HG02973 (cell line): Measurements from ENCODE around the gene ZNF3.
A peak's percentile ranks its signal among the peaks of the same experiment; 100 is the strongest.

Experiments
- ATAC-seq: cut with Tn5 transposase; IDR thresholded peaks from one replicate; pipeline ENCODE4 v1.9.1; 2021; ENCODE audit warnings: moderate library complexity; ENCODE audit not compliant: unreplicated experiment

ZNF3 gene

DNA sequence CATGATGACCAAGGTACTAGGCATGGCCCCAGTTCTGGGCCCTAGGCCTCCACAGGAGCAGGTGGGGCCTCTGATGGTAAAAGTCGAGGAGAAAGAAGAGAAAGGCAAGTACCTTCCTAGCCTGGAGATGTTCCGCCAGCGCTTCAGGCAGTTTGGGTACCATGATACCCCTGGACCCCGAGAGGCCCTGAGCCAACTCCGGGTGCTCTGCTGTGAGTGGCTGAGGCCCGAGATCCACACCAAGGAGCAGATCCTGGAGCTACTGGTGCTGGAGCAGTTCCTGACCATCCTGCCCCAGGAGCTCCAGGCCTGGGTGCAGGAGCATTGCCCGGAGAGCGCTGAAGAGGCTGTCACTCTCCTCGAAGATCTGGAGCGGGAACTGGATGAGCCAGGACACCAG is 24.5 kb downstream of the ZNF3 start:
- no peak for ATAC-seq

DNA sequence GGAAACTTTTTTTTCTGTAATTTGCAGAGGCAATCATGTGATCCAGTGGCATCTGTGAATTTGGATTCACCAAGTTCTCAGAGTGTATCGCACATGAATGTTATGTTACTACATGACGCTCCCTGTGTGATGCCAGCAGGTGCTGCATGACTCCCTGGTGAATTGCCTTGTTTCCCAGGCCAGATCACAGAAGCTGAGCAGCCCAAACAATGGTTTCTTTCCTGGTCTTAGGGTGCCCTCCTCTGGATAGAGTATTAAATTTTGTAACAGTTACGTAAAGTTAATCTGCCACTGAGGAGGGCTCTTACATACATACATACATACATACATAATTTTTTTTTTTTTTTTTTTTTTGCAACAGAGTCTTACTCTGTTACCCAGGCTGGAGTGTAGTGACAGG is 28.3 kb downstream of the ZNF3 start:
- no peak for ATAC-seq

DNA sequence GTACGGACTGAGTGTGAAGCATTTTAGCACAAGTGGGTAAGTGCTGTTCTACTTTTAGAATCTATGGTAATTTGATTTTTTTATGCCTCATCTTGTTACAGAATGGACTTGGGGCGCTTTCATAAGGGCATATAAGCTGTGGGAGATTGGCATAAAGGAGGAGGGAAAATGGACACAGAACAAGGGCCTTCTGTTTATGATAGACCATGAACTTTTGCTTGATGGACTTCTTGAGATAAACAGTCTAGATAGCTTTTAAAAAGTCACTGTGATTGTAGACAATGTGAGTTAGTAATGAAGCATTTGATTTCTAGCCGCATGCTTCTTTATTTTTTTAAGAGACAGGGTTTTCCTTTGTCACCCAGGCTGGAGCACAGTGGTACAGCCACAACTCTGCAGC is 29.9 kb downstream of the ZNF3 start:
- ATAC-seq, result no peak

DNA sequence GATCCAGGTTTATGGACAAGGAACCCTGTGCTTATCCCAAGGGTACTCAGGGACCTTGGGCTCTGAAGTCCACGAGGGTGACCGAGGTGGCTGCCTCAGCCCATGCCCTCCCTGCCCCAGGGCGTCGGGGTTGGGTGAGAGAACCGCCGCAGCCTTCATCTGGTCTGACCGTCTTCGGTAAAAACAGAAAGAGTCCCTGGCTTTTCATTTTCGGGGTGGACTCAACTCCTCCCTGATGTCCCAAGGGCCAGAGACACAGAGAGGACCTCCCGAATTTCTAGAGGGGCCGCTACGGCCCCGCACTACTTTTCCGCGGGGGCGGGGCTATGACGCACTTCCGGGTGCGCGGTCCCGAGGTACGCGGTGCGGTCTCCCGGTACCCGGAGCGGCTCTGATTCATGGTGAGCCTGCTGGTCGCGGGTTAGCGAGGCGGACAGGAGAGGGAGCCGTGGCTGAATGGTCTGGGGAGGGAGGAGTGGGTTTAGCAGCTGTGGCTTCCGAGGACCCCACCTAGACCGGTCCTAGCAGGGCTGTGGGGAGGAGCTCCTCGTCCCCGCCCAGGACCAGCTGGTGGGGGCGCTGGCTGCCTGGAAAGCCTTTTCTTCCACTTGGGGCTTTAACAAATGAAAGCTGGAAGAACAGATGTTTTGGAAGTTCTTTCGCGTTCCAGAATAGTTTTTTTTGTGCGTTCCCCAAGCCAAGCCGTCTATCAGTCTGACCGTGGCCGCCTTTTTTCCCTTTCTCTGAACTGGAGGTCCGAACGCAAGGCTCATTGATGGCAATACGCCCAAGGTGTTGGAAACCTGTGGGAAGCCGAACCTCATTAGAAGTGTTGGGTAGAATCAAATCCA is 31.9 kb downstream of the ZNF3 start, which contains the start of gene ZSCAN21:
Gene ZSCAN21 (plus strand): TSS at position 334 of the 851 bp plus-strand sequence. CDS start 7,233 bp downstream, outside the sequence.
- ATAC-seq, result peak; percentile 75

DNA sequence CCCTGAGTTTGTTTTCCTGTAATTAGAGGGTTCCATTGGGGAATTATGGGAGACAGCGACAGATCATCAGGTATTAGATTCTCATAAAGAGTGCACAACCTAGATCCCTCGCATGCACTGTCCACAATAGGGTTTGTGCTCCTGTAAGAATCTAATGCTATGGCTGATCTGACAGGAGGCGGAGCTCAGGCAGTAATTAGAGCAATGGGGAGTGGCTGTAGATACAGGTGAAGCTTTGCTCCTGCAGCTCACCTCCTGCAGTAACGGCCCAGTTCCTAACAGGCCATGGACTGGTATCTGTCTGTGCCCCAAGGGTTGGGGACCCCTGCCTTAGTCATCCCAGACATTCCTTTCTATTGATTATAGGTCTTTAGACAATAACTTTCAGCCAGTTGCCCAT is 32.8 kb downstream of the ZNF3 start:
- no peak for ATAC-seq

DNA sequence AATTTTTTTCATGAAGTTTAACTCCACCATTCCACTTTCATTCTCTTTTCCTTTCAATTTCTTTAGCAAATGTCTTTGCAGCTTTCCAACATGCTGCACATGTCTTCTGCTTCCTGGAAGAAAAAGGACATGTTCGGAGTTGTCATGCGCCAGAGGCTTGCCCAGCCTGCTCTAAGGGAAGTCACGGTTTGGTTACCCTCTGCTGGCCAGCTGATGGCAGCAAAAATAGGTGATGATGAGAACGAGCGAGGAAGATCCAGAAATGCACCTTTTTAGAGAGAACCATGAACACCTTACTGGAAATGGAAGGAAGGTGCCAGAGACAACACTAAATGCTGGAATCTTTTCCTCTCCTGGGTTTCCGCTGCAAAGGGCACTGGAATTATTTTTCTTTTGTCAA is 36.8 kb downstream of the ZNF3 start:
- no peak for ATAC-seq

DNA sequence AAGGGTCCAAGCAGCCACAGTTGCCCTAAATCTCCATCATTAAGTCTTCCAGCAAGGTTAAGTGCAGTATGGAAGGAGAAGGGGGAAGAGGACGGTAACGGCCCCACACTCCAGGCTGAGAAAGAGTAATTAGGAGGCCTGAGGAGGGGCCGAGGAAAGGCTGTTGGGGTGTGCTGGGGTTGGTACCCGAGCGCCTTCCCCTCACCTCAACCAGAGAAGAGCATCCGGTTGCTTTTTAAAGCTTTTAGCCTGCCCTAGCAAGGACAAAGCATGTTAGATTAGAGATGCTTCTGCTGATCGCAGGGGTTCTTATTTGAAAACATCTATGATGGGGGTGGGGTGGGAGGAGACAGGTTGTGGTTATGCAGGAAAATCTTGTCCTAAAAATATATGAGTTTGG is 40.9 kb downstream of the ZNF3 start:
- ATAC-seq, result no peak

DNA sequence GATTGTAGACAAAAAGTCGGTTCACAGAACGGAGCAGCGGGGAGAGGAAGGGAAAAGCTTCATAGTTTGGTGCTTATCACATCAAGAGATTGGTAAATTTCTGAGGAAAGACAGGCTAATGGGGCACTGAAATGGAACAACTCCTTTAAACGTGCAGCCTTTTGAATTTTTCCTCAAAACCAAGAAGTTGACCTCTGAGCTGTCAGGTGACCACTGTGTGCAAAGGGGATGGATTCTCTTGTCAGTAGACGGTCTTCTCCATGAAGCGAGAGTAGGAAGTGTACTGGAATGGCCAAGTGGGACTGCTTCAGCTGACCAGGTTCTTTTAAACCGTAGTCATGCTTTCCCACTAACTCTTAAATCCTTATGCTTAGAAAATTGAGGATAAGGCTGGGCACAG is 43.2 kb downstream of the ZNF3 start:
- ATAC-seq, result no peak

DNA sequence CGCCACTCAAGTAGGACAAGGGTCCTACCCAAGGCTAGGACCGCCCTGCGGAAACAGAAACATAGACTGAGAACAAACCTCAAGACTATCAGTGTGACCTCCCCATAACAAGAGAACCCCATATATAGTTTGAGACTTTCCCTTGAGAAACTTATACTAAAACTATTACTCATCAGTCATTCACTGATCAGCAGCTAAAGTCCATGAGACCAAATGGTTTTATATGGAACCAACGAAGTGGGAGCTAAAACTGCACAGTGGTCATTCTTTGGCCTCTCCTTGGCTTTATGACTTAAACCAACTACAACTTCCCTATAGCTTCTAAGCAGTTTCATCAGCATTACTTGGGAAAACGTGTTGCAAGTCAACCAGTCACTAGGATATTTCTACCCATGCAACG is 45.6 kb downstream of the ZNF3 start:
- ATAC-seq, result no peak

DNA sequence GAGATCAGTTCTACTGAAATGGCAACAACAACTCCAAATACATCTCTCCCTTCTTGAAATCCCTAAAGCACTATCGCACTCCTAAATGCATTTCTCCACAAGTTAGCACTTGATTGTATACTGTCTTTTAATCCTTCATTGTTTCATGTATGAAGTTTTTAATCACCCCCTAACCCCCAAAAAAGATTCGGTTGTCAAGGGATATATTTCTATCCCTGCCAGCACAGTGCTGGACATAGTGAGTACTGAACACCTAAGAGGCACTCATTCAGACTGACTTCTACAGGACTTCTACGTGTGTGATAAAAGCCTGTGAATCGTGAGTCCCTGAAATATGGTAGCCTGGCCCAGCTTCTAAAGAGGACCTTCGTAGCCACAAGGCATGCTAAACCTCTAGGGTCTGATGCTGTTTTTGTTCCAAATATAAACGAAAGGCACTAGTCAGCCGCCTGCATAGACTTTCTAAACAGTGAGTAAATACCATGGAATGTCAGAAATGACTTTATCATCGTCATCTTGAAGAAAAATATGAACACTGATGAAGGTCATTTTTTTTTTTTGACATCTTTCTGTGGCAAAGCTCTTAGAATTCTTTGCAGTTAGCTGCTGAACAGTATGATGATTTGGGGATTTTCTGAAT is 46.5 kb downstream of the ZNF3 start:
- no peak for ATAC-seq

DNA sequence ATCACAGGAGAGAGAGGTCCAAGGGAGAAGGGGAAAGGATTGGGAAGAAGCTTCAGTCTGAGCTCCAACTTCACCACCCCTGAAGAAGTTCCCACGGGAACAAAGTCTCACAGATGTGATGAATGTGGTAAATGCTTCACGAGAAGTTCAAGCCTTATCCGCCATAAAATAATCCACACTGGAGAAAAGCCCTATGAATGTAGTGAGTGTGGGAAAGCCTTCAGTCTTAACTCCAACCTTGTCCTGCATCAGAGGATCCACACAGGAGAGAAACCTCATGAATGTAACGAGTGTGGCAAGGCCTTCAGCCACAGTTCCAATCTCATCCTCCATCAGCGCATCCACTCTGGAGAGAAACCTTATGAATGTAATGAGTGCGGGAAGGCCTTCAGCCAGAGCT is 48.0 kb downstream of the ZNF3 start:
- no peak for ATAC-seq

DNA sequence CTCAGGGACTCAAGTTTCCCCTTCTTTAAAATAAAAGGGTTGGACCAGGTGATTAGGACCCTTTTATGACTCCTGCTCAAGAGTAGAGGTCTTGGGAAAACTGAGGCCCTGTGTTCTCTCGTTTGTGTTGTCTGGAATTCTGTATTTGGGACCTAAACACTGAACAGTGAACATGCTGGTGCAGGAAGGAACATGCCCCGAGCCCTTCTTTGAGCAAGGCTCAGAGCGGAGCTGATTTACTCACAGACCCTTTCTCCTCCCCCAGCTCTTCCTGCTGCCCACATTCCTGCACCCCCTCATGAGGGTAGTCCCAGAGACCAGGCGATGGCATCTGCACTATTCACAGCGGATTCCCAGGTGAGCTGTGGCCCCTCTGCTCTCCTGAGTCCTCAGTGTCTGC is 51.9 kb downstream of the ZNF3 start:
- no peak for ATAC-seq

DNA sequence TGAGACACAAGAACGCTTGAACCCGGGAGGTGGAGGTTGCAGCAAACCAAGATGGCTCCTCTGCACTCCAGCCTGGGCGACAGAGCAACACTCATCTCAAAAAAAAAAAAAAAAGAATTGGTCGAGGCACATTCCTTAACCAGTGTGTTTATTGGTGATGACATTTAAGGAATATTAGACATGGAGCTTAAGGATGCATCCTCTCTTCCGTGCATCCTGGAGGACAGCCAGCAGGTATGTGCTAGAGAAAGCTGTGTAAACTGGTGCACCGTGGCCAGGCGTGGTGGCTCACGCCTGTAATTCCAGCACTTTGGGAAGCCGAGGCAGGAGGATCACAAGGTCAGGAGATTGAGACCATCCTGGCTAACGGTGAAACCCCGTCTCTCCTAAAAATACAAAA is 54.3 kb downstream of the ZNF3 start:
- ATAC-seq, result no peak

DNA sequence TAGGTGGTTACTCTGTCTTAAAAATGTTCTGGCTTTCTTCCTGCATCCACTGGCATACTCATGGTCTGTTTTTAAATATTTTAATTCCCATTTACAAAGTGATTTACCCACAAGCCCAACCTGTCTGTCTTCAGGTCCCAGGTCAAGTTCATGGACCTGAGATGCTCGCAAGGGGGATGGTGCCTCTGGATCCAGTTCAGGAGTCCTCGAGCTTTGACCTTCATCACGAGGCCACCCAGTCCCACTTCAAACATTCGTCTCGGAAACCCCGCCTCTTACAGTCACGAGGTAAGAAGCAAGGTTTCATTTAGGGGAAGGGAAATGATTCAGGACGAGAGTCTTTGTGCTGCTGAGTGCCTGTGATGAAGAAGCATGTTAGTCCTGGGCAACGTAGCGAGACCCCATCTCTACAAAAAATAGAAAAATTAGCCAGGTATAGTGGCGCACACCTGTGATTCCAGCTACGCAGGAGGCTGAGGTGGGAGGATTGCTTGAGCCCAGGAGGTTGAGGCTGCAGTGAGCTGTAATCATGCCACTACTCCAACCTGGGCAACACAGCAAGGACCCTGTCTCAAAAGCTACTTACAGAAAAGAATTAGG is 57.4 kb downstream of the ZNF3 start:
- ATAC-seq, result no peak

DNA sequence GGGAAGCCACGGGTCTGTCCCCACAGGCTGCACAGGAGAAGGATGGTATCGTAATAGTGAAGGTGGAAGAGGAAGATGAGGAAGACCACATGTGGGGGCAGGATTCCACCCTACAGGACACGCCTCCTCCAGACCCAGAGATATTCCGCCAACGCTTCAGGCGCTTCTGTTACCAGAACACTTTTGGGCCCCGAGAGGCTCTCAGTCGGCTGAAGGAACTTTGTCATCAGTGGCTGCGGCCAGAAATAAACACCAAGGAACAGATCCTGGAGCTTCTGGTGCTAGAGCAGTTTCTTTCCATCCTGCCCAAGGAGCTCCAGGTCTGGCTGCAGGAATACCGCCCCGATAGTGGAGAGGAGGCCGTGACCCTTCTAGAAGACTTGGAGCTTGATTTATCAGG is 58.0 kb downstream of the ZNF3 start:
- no peak for ATAC-seq

DNA sequence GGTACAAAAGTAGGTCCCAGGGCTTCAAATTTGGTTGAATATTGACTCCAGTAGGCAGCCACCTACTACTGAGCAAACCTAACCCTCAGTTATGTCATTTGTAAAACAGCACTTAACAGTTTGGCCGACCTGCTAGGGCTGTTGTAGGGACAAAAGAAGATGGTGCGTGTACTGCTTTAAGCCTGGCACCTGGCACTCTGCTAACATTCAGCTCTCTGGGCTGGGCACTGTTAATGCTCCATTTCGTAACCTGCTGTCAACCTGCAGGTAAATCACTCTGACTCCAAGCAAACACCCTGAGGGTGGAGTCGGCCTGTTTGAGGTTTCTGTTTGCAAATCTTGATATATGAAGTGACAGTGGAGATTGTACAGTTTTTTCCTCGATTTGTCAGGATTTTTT is 58.9 kb downstream of the ZNF3 start:
- no peak for ATAC-seq

DNA sequence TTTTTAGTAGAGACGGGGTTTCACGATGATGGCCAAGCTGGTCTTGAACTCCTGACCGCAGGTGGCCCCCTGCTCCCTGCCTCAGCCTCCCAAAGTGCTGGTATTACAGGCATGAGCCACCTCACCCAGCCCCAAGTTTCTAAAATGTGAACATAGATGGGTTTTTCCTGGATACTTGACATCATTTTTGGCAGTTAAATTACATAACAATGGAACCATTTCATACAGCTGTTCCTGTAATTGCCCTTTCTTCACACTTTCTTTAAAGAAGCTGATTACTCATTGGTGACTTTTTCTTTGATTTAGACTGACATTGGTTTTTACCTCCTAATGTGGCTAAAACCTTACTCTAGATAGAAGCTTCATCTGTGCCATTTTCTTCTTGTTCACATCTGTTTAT is 60.2 kb downstream of the ZNF3 start:
- ATAC-seq, result no peak
